HepG2 (cell line): ENCODE results near the gene MIF4GD. TPM values are rescaled to one million over a fixed set of nuclear protein-coding genes. Genes with fewer than 3 reads are reported as not detected.

Source experiments
- AGO2 ChIP-seq: fragments of 200-400 bp; formaldehyde crosslinking; optimal IDR thresholded peaks from 2 replicates; pipeline ENCODE3; 2017; ENCODE audit warnings: mild to moderate bottlenecking, low read depth, low read length, moderate library complexity
- ATF1 ChIP-seq: IDR thresholded peaks from 2 replicates; pipeline ENCODE4 v1.6.1; 2016; ENCODE audit warnings: mild to moderate bottlenecking, control low read depth
- HNF4G ChIP-seq, 2 experiments: sonication (generic) in 1 of 2; formaldehyde crosslinking in 1 of 2; IDR thresholded peaks; 2 replicates each; pipeline versions ENCODE4 v1.4.0 to v1.6.1; 2011 to 2020; ENCODE audit warnings: borderline replicate concordance in 2 of 2, low read depth in 2 of 2, mild to moderate bottlenecking in 2 of 2, low read length in 1 of 2, missing genetic modification reagents in 1 of 2, moderate library complexity in 1 of 2
- KIAA2018 ChIP-seq: sonication (generic); formaldehyde crosslinking; IDR thresholded peaks from 2 replicates; pipeline ENCODE4 v1.5.0; 2020; ENCODE audit warnings: mild to moderate bottlenecking, missing genetic modification reagents, borderline replicate concordance
- MAX ChIP-seq: IDR thresholded peaks from 2 replicates; pipeline ENCODE4 v1.6.1; 2012; ENCODE audit warnings: inconsistent platforms
- PAF1 ChIP-seq: IDR thresholded peaks from 2 replicates; pipeline ENCODE4 v1.6.1; 2016; ENCODE audit warnings: missing genetic modification reagents, missing compliant biosample characterization
- RXRA ChIP-seq: sonication (generic); formaldehyde crosslinking; IDR thresholded peaks from 2 replicates; pipeline ENCODE4 v1.5.1; 2020; ENCODE audit warnings: missing genetic modification reagents
- SIN3A ChIP-seq: IDR thresholded peaks from 2 replicates; pipeline ENCODE4 v1.6.1; 2011; ENCODE audit warnings: low read depth, mild to moderate bottlenecking, control low read depth, low read length, borderline replicate concordance
- SMYD3 ChIP-seq: sonication (generic); formaldehyde crosslinking; IDR thresholded peaks from 2 replicates; pipeline ENCODE4 v1.8.1; 2023; ENCODE audit warnings: mild to moderate bottlenecking, missing genetic modification reagents
- SP2 ChIP-seq: sonication (generic); formaldehyde crosslinking; IDR thresholded peaks from 2 replicates; pipeline ENCODE4 v1.5.1; 2020; ENCODE audit warnings: mild to moderate bottlenecking, missing genetic modification reagents
- SPEN ChIP-seq: sonication (generic); formaldehyde crosslinking; IDR thresholded peaks from 2 replicates; pipeline ENCODE4 v1.5.1; 2020; ENCODE audit warnings: low read depth, mild to moderate bottlenecking, missing genetic modification reagents
- U2AF1 ChIP-seq: fragments of 200-400 bp; formaldehyde crosslinking; optimal IDR thresholded peaks from 2 replicates; pipeline ENCODE3; 2017; ENCODE audit warnings: mild to moderate bottlenecking, low read depth, low read length
- ZFP82 ChIP-seq: sonication (generic); formaldehyde crosslinking; IDR thresholded peaks from 2 replicates; pipeline ENCODE4 v1.5.1; 2020; ENCODE audit warnings: mild to moderate bottlenecking, missing genetic modification reagents, borderline replicate concordance
- ZNF124 ChIP-seq: sonication (generic); formaldehyde crosslinking; IDR thresholded peaks from 2 replicates; pipeline ENCODE4 v1.4.0; 2020; ENCODE audit warnings: missing genetic modification reagents
- ZNF512 ChIP-seq: sonication (generic); formaldehyde crosslinking; IDR thresholded peaks from 2 replicates; pipeline ENCODE4 v1.4.0; 2020; ENCODE audit warnings: mild to moderate bottlenecking, missing genetic modification reagents
- ZNF557 ChIP-seq: sonication (generic); formaldehyde crosslinking; IDR thresholded peaks from 2 replicates; pipeline ENCODE4 v1.4.0; 2020; ENCODE audit warnings: missing genetic modification reagents
- ZNF740 ChIP-seq: sonication (generic); formaldehyde crosslinking; IDR thresholded peaks from 2 replicates; pipeline ENCODE4 v1.4.0; 2020; ENCODE audit warnings: missing genetic modification reagents
- ZNF75D ChIP-seq: sonication (generic); formaldehyde crosslinking; IDR thresholded peaks from 2 replicates; pipeline ENCODE4 v1.8.1; 2023; ENCODE audit warnings: missing genetic modification reagents, mild to moderate bottlenecking, borderline replicate concordance
- ZNF766 ChIP-seq: sonication (generic); formaldehyde crosslinking; IDR thresholded peaks from 2 replicates; pipeline ENCODE4 v1.5.0; 2020; ENCODE audit warnings: missing genetic modification reagents, borderline replicate concordance
- polyA plus RNA-seq, 8 experiments: library from polyadenylated mRNA; depleted of rRNA in 3 of 8; stranded (reverse) in 7 of 8; unstranded in 1 of 8; fragments of >200 nt; fragmentation: Illumina TruSeq in 4 of 8; extraction: Trizol in 4 of 8; gene quantifications; 2 replicates each; pipeline versions ENCODE4 v1.2.1 to v1.2.3, GENCODE V29; 2011 to 2016; ENCODE audit warnings: low read depth in 4 of 8, missing spikeins in 1 of 8, mixed read lengths in 1 of 8; ENCODE audit not compliant: insufficient read depth in 1 of 8
- total RNA-seq, 5 experiments: library from RNA; depleted of rRNA; stranded (reverse); fragments of >200 nt; fragmentation: Illumina TruSeq; extraction: Trizol; gene quantifications; 2 replicates each; pipeline ENCODE4 v1.2.3, GENCODE V29; 2016; ENCODE audit warnings: low read depth in 1 of 5

The MIF4GD gene
- total and polyA plus RNA-seq, 2 of the 13 experiments (the other 11 are each of a cell fraction or from before 2014, with no cell fraction given) = 14.0 to 28.0 TPM

GRCh38 chr17:75289115-75289831, 18.2 kb upstream of the MIF4GD start, which contains the start of gene SLC25A19 (continued):
- TF ChIP-seq ZFP82 = no peak; the same call in 1 of the 2 replicates
- peak; percentile 36 for TF ChIP-seq AGO2
- peak; percentile 74; the same call in 1 of the 2 replicates for TF ChIP-seq ZNF766 (CRISPR knock-in tag)
- TF ChIP-seq KIAA2018 (CRISPR knock-in tag) = peak; percentile 65; the same call in 1 of the 2 replicates
- no peak for TF ChIP-seq ZNF557 (CRISPR knock-in tag)
- TF ChIP-seq SIN3A = peak; percentile 83; the same call in 1 of the 2 replicates
- peak; percentile 82 for TF ChIP-seq SPEN (CRISPR knock-in tag)
- peak; percentile 21; the same call in 1 of the 2 replicates for TF ChIP-seq HNF4G (IDR thresholded peaks at IDR 0.05; ENCODE audit: borderline replicate concordance, low read depth, low read length)
- TF ChIP-seq HNF4G (CRISPR knock-in tag; IDR thresholded peaks at IDR 0.05; ENCODE audit: borderline replicate concordance, low read depth) = no peak; the same call in 1 of the 2 replicates
- peak; percentile 89 for TF ChIP-seq MAX
- no peak for TF ChIP-seq ZNF512 (CRISPR knock-in tag)
- no peak for TF ChIP-seq ZNF75D
- TF ChIP-seq SMYD3 (CRISPR knock-in tag) = peak; percentile 59; the same call in 1 of the 2 replicates
- TF ChIP-seq ATF1 (CRISPR knock-in tag) = peak; percentile 82
- TF ChIP-seq PAF1 (CRISPR knock-in tag) = no peak
- peak; percentile 81; the same call in 1 of the 2 replicates for TF ChIP-seq ZNF124 (CRISPR knock-in tag)
- no peak for TF ChIP-seq ZNF740
- TF ChIP-seq RXRA = peak; percentile 91
- peak; percentile 64 for TF ChIP-seq U2AF1
- TF ChIP-seq SP2 (CRISPR knock-in tag) = peak; percentile 100
